GM10847 (cell line): ENCODE measurements around the gene DSCAM.

Source experiments
- POLR2A ChIP-seq: IDR thresholded peaks from 2 replicates; pipeline ENCODE4 v1.6.1; 2011; ENCODE audit not compliant: insufficient read length; ENCODE audit errors: extremely low read depth

Gene DSCAM

GRCh38 chr21:40819071-40819900 lies 27.7 kb downstream of the DSCAM start:
- no peak for TF ChIP-seq POLR2A

- no peak for TF ChIP-seq POLR2A
These were observed 33.0 kb downstream of the DSCAM start for GRCh38 chr21:40813918-40814317.

- no peak for TF ChIP-seq POLR2A
These were observed 37.2 kb downstream of the DSCAM start for GRCh38 chr21:40809673-40810197.

- no peak for TF ChIP-seq POLR2A
These were observed 43.9 kb downstream of the DSCAM start for GRCh38 chr21:40803101-40803500.

- TF ChIP-seq POLR2A, result no peak
These were observed 46.8 kb downstream of the DSCAM start for GRCh38 chr21:40800126-40800525.

GRCh38 chr21:40797891-40798290 lies 49.1 kb downstream of the DSCAM start:
- TF ChIP-seq POLR2A, result no peak

GRCh38 chr21:40797410-40797809 lies 49.5 kb downstream of the DSCAM start:
- no peak for TF ChIP-seq POLR2A

GRCh38 chr21:40796464-40796863 lies 50.5 kb downstream of the DSCAM start:
- TF ChIP-seq POLR2A, result no peak

GRCh38 chr21:40795313-40795712 lies 51.6 kb downstream of the DSCAM start:
- no peak for TF ChIP-seq POLR2A

GRCh38 chr21:40792691-40793456 lies 54.1 kb downstream of the DSCAM start:
- no peak for TF ChIP-seq POLR2A

GRCh38 chr21:40788635-40789034 lies 58.3 kb downstream of the DSCAM start:
- TF ChIP-seq POLR2A, result no peak

- TF ChIP-seq POLR2A, result no peak
These were observed 63.6 kb downstream of the DSCAM start for GRCh38 chr21:40783404-40783803.

- TF ChIP-seq POLR2A, result no peak
These were observed 76.4 kb downstream of the DSCAM start for GRCh38 chr21:40770435-40771055.

- no peak for TF ChIP-seq POLR2A
These were observed 77.7 kb downstream of the DSCAM start for GRCh38 chr21:40769231-40769630.

GRCh38 chr21:40768056-40768455 lies 78.9 kb downstream of the DSCAM start:
- TF ChIP-seq POLR2A, result no peak

GRCh38 chr21:40766381-40766780 lies 80.6 kb downstream of the DSCAM start:
- no peak for TF ChIP-seq POLR2A
